EH (cell line): ENCODE measurements around the gene RSAD1.
A peak's percentile ranks its signal among the peaks of the same experiment; 100 is the strongest.

Source experiments
- DNase-seq: peaks from one replicate; pipeline ENCODE4 v3.0.0-alpha.2; 2015; ENCODE audit warnings: low read depth

The RSAD1 gene

DNA sequence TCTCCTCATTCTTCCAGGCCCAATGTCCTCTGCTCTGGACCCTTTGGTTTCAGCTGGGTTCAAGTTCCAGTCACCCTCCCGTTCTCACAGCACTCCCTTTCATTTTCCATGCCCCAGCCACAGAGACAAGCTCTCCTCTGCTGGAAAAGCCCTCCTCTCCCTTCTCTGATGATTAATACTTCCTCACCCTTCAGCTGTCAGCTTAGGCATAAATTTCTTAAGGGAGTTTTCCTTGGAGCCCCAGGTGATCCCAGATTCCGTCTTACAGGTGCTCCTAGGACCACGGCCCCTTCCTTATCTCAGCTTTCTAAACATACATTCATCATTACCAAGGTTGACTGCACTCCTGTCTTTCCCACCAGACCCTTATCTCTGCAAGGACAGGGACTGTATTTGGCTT, 20.4 kb upstream of the RSAD1 start:
- DNase-seq: no peak

DNA sequence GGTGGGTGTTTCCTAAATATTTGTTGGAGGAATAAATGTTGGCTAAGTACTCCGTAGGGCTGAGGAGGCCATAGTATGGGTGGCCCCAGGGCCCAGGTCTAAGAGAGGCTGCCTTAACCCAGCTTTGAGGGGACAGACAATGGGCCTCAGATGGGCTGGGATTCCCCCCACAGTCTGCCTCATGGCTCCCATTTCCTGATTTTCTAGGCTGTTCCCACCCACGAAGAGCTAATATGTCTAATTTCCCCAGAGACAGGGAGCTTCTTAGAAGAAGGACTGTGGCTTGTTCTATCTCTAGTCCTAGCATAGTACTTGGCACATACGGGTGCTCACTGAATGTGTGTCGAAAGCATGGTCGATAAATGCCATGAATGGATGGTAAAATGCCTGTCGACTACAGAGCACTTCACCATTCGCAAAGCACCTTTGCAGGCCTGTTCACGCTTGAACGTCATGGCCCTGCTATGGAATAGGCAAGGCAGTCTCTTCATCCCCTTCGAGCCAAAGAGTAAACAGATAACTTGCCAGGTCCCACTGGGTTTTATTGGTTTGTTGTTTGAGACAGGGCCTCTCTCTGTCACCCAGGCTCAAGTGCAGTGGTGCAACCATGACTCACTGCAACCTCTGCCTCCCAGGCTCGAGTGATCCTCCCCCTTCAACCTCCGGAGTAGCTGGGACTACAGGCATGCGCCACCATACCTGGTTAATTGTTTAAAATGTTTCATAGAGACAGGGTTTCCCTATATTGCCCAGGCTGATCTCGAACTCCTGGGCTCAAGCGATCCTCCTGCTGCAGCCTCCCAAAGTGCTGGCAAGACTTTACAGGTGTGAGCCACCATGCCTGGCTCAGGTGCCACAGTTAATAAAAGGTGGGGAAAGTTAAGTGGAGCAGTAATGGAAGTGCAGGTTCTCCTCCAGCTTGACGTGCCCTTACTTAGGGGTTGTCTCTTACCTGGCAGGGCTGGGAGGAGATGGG, 19.7 kb upstream of the RSAD1 start:
- DNase-seq: peak; percentile 56

DNA sequence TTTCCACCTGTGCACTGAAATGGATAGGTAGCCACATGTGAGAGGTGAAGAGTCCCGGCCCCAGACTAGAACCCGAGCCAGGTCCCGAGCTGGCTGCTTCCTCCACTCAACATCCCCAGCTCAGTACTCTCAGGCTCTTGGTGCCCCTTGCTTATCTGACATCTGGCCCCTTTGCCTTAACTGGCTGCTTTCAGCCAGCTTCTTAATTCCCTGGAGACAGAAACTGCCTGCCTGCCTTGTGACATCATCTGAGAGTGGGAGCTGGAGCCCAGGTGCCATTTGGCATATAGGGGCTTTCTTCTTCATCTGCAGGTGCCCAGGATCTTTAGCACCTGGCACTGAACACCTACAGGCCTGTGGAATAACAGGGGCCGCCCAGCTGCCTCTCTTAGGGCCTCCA, 18.9 kb upstream of the RSAD1 start:
- no peak for DNase-seq

DNA sequence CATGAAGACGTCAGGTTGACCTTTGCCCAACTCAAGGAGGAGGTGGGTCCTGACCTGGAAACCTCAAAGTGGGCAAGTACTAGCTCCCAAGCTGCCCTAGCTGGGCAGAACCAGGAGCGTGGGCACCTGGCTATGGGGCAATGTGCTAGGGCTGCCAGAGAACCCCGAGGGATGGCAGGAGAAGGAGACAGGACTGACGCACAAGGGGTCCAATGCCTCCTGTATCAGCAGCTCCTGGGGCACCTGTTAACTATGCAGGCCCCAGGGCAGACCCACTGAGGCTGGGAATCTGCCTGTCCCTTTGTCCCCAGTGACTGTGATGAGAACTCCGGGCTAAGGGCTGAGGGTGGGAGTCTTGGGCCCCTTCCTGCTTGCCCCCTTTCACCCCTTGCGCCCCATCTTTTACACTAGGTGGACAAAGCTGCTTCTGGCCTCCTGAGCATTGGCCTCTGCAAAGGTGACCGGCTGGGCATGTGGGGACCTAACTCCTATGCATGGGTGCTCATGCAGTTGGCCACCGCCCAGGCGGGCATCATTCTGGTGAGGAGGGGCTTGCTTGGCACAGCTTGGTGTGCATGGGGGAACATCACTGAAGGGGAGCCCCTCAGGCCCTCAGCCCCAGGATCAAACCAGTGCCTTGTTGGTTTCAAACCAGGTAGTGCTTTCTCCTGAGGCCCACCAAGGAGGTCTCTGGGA, 17.7 kb upstream of the RSAD1 start:
- DNase-seq: no peak

DNA sequence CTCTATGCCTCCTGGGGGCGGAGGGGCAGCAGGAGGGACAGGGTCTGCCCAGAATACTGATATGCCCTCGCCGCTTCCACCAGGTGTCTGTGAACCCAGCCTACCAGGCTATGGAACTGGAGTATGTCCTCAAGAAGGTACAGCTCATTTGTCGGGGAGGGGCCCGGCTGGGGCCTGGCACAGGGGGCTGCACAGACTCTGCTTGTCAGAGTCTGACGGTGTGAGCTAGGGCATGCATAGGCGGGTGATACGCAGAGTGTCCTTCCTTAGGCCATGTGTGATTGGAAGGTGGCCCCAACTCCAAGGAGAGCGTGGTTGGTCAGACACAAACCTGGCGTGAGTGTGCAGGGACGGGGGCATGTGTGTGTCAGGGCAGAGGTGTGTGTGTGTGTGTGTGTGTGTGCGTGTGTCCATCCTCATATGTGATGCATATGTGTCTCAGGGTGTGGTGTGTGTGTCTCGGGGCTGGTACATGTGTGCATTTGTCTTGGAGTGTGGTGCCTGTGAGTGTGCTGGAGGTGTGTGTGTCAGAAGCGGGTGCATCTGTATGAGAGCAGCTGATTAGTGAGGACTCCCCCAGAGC, 17.0 kb upstream of the RSAD1 start:
- no peak for DNase-seq

DNA sequence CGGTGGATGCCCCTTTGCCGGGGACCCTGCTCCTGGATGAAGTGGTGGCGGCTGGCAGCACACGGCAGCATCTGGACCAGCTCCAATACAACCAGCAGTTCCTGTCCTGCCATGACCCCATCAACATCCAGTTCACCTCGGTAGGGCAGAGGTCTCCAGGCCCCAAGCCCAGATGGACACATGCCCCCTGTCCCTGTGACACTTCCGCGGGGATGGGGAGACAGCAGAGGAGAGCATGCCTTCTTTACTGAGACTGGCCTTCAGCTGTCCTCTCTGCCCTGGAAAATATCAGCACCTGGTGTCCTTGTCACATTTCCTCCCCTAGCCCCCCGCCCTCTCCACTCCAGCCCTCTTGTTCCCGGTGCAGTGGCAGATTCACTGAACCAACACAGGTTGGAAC, 16.2 kb upstream of the RSAD1 start:
- no peak for DNase-seq

DNA sequence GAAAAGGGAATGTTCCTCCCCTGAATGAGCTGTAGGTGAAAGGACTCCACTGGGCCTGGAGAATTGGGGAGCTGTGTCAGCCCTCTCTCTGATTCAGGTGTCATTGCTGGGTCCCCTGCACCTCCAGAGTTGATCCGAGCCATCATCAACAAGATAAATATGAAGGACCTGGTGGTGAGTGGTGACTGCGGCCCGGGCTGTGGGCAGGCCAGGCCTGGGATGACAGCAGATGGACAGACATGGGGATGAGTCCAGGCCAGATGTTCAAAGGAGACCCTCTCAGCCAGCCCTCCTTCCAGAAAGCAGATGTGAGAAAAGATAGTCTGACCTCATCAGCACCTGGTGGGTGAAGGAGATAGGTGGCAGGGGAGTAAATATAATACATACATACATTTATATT, 14.5 kb upstream of the RSAD1 start:
- DNase-seq: no peak

DNA sequence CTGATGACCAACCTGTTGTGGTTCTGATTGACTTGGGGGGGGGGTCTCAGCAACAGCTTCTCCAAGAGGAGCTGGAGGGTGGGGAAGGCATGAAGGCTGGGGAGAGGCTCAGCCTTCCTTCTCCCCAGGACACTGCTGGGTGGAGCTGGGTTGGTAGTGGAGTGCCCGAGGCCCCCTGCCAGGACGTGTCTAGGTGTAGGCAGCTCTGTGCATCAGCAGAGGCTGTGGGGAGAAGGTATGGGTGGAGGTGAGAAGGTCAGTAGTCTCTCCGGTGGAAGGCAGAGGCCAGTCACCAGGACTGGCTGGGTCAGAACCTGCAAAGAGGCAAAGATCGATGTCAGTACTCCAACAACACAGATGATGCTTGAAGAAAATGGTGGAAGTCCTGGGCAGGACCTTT, 13.9 kb upstream of the RSAD1 start:
- DNase-seq: no peak

DNA sequence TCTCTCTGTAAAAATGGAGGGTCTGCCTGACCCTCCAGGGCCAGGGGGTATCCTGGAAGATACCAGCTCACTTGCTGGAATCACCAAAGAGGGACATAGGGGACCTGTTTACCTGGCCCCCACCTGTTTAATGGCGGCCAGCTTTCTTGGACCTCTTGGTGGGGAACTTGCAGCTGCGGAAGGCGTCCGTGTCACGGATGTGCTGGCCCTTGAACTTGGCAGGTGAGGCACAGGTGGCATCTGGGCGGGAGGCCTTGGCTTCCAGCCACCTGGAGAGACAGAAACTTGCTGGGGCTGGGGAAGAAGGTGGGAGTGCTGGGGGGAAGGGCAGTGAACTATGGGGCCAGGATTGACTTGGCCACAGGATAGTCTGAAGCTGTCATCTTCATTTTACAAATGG, 13.5 kb upstream of the RSAD1 start:
- no peak for DNase-seq

DNA sequence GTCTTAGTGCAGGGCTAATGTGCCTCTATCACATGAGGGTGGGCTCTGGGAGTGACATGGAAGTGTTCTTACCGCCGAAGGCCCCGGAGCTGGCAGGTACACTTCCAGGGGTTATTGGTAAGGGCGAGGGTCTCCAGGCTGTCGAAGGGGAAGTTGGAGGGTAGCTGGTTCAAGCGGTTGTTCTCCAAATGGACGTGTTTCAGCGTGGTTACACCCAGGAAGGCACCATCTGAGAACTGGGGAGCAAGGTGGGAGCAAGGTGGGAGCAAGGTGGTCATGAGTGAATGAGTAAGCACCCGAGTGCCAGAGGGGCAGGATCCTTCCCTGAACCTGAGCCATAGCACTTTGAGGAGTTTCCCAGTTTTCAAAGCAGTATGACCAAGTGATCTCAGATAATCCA, 13.0 kb upstream of the RSAD1 start:
- DNase-seq: no peak

DNA sequence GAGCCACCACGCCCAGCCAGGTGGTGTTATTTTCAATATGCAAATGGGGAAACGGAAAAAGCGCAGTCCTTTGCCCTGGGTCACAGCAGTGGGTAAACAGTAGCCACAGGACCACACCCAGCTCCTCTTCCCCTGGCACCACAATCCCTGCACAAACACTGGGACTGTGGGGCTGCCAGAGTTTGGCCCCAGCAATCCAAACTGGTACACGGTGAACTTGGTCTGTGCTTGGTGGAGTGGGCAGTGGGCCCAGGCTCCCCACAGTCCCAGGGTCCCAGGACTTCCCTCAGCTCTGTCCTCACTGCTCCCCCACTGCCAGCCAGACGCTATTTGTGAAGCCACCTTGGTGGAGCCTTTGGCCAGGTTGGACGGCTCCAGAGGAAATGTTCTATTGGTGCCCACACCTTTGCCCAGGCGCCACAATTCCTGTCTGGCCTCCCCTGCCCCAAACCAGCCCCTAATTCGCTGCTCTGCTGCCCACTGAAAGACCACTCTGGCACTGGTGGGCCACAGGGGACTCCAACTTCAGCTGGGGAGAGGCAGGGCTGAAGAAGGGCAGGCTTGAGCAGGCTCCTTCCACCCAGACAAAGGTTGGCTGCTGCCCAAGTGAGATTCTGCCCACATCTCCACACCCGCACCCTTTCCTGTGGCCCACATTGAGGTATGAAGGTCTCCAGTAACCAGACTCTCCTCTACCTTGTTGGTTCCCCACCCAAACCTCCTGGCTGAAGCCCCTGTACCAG, 12.1 kb upstream of the RSAD1 start:
- DNase-seq: no peak

DNA sequence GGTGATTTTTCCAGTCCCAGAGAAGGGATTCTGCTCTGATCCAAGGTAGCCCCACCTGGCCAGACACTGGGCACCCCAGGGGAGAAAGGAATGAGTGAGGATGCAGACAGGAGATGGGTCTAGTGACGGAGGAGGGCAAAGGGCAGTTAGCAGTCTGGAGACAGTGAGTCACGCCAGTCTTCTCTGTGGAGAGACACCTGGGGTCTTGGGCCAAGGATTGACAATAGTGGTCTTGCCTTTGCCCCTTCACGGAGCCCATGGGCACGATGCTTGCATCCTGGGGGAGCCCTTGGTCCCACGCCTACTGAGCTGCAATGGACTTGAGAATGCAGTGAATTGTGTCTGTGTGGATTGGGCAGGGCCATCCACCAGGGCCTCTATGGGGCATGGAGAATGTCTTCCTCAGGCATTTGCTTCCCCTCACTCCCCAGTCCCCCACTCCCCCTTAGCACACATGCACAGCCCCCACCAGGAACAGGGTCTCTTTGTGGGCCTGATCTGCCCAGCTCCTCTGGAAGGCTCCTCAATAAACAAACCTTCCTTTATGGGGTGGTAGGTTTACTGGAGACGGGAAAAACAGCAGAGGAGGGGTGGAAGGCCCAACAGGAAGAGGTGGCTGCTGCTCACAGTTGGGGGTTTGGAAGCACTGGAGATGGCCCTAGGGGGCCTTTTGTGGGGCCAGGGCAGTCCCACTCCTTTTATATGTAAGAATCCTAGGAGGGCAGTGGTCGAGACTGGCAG, 11.4 kb upstream of the RSAD1 start:
- no peak for DNase-seq

DNA sequence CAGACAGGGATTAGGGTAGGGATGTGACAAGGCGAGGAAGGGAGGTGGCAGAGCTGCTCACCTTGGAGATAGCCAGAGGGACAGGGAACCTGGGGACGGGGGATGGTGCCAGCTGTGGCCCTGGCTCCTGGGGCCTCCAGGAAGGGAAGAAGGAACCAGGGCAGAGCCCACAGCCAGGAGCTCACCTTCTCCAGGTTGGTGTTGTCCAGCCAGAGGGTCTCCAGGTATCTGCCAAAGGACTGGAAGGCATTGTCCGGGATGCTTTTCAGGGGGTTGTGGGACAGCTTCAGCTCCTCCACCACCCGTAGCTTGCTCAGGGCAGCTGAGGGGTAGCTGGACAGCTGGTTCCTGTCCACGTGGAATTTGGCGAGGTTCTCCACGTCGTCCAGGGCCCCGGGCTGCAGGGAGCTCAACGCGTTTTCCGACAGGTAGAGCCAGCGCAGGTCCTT, 10.8 kb upstream of the RSAD1 start:
- no peak for DNase-seq

DNA sequence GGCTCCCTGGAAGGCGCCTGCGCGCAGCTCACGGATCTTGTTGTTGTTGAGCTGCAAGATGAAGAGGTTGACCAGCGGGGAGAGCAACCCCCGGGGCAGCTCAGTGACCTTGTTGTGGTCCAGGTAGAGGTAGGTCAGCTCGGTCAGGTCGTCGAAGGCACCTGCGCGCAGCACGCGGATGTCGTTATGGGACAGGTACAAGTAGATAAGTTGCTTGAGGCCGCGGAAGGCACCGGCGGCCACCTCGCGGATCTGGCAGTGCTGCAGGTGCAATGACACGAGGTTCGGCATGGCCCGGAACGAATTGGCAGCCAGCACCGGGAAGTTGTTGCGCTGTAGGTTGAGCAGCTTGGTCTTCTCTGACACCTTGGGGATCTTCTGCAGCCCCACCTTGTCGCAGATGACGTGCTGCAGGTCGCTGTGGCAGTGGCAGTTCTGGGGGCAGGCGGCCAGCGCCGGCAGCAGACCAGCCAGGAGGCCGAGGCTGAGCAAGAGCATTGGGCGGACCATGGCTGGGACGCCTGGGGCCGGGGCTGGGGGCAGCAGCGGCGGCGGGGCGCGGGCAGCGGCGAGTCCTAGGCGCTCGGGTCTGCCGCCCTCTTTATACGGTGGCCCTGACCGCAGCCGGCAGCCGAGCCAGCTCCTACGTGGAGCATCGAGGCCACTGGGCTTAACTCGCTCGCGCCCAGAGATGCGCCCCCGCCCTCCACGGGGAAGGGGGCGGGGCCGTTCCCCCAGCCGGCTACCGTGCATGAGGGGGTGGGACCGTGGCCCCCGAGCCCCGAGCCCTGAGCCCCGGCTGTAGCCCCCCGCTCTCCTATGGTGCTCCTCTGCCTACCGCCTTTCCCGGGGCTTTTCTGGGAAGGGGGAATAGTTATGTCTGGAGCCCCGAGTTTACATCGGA, 10.1 kb upstream of the RSAD1 start, which contains the start of gene CHAD:
CHAD (minus strand) TSS at position 577 of the 904 bp plus-strand sequence; CDS start at position 510, 67 bp downstream.
- peak; percentile 30 for DNase-seq

DNA sequence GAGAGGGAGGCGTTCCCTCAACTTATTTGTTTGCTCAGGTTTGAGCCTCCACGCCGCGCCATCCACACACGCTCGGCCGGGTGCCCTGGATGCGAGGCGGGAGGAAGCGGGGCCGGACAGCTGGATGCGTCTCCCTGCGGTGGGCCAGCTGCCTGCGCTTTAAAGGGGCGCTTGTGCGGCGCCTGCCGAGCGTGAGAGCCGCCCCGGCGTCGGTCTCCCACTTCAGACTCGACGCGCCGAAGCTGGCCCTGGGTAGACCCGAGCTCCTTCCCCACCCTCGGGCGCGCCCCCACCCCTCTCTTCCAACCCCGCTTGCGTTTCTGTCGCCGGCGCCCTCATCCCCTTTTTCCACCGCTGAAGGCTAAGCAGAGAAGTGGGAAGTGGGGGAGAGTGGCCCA, 9.5 kb upstream of the RSAD1 start:
- DNase-seq: peak; percentile 28

DNA sequence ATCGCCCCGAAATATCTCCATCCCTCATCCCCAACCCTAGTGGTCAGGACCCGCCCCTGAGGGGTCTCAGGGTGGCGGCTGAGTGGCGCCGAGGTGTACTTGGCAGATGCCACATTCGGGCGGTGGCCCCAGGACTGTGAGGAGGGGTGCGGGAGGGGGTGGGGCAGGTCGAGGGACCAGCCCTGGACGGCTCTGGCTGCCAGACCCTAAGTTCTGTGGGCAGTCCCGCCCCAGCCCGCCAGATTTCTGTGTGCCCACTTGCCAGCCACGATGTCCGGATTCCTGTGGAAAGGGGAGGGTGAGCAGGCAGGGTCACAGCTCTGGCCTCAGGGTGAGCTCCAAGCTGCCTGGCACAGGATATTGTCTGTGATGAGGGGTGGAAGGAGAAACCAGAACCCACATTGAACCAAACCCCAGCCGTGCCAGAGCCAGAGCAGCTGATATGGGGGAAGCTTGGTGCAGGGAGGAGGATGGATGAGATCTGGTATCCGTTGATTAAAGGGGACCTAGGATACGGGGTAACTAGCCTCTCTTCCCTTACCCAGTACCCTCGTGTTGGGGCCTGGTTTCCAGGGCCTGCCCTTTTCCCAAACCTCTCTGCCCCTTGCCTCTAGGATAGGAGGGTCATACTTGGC, 8.9 kb upstream of the RSAD1 start:
- no peak for DNase-seq

DNA sequence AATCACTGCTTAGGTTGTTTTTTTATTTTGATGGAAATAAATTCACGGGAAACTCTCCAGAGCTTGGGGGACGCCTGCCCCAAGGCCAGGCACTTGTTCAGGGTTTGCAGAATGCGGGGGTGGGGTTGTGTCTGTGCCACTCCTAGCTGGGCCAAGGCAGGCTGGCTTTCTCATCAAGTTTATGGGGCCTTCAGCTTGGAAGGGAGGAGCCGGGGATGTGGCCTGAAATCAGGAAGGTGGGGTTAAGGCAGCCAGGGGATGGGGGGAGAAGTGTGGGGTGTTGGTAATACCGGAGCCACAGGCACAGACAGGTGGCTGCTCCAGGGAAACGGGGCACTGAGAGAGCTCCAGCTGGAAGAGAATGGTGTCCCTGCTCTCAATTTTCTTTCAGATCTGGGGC, 8.2 kb upstream of the RSAD1 start:
- DNase-seq: no peak

DNA sequence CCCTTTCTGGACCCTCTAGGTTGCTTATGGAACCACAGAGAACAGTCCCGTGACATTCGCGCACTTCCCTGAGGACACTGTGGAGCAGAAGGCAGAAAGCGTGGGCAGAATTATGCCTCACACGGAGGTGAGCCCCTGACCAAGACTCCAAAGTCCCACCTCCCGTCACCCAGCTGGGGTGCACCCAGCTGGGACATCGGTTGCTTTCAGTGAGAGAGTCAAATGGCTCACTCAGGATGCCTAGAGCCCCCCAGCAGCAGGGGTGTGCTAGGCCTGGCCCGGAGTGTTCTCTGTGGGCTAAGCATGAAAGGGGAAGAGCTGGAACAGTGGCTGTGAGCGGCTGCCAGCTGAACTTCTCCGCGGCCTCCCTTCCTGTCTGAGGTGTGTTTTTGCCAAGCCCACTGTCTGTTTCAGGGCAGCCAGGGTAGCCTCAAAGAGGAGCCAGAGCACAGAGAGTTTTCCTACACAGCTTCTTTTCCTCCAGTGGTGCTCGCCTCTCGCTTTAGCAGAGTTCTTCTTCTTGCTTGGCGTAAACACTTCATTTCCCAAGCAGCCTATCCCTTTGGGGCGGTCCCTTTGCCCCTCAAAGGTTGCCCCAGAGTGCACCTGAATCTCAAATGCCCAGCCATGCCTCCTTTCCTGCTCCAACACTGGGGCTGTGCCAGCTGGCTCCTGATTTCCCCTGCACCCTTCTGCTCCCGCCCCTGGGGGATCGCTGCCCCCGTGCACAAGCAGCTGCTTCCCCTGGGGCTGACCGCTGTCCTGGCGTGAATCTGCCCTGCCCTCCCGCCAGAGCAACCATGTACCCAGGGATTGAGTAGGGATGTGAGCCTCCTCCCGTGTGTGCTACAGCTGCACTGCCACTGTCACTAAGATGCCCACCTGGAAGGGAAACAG, 7.4 kb upstream of the RSAD1 start:
- no peak for DNase-seq

DNA sequence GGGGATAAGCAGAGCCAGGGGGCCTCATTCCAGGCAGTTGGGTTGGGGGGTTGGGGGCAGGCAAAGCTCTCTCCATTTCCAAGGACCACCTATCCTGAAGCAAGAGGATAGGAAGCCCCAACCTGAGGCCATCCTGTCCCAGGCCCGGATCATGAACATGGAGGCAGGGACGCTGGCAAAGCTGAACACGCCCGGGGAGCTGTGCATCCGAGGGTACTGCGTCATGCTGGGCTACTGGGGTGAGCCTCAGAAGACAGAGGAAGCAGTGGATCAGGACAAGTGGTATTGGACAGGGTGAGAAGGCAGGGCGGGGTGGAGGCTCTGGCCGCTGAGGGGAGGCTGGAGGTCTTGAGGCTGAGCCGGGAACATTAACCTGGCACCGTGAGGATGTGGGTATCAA, 6.4 kb upstream of the RSAD1 start:
- no peak for DNase-seq
